Aorta (tissue), 5 donors: ENCODE measurements around the gene ASH1L. TPM values are rescaled to one million over a fixed set of nuclear protein-coding genes. Genes with fewer than 3 reads are reported as not detected.
"Not testable (repeated sequence)": the region's sequence is repeated elsewhere in the genome, so short reads cannot be mapped to it uniquely, and the experiment has no call there.

ENCODE experiments used
- ATAC-seq: fragments of 200-7000 bp; cut with Tn5 transposase; one replicate; pipeline ENCODE4 v1.9.1; 2022; ENCODE audit warnings: moderate library complexity; ENCODE audit not compliant: low FRiP score
- DNase-seq, 2 donors: peaks; one replicate each; pipeline ENCODE4 v3.0.0-alpha.2; 2020
- H3K27ac ChIP-seq, 2 donors: one replicate each; pipeline ENCODE4 v1.5.1; 2013; ENCODE audit warnings: low read length in 2 of 2, mild to moderate bottlenecking in 2 of 2, moderate library complexity in 2 of 2, control low read depth in 1 of 2, inconsistent platforms in 1 of 2, low read depth in 1 of 2
- H3K27me3 ChIP-seq, 2 donors: one replicate each; pipeline ENCODE4 v1.6.1; 2013; ENCODE audit warnings: control low read depth in 1 of 2, low read length in 1 of 2, mild to moderate bottlenecking in 1 of 2, moderate library complexity in 1 of 2; ENCODE audit not compliant: insufficient read depth in 2 of 2, control insufficient read depth in 1 of 2
- H3K36me3 ChIP-seq, 2 donors: one replicate each; pipeline ENCODE4 v1.6.1; 2013; ENCODE audit warnings: control low read depth in 1 of 2, low read length in 1 of 2, mild to moderate bottlenecking in 1 of 2; ENCODE audit not compliant: insufficient read depth in 2 of 2, control insufficient read depth in 1 of 2
- H3K4me1 ChIP-seq, 2 donors: one replicate each; pipeline ENCODE4 v1.6.1; 2013; ENCODE audit warnings: low read length in 2 of 2, control low read depth in 1 of 2, mild to moderate bottlenecking in 1 of 2, moderate library complexity in 1 of 2; ENCODE audit not compliant: insufficient read depth in 2 of 2, control insufficient read depth in 1 of 2
- H3K4me3 ChIP-seq, 2 donors: one replicate each; pipeline ENCODE4 v1.5.1; 2013; ENCODE audit warnings: low read length in 2 of 2, control low read depth in 1 of 2, mild to moderate bottlenecking in 1 of 2
- H3K9me3 ChIP-seq: one replicate; pipeline ENCODE4 v1.6.1; 2013; ENCODE audit warnings: mild to moderate bottlenecking, low read length; ENCODE audit not compliant: control insufficient read depth
- WGBS, 2 donors: extraction: QIAGEN DNeasy Blood & Tissue Kit; methylation state at CpG; one replicate each; pipeline ENCODE4 v1.1.7; 2013; 5-methylcytosine and 5-hydroxymethylcytosine counted together
- intact Hi-C, 2 donors: fragments of 100-400 bp; cut with DNase I; formaldehyde crosslinking; loops; one replicate each; pipeline versions ENCODE4 v1.14.2 to v1.15.0; 2022
- polyA plus RNA-seq, 2 donors: library from polyadenylated mRNA; stranded (reverse); fragments of 200-250 nt; gene quantifications; one replicate each; pipeline ENCODE4 v1.2.3, GENCODE V29; 2013
- total RNA-seq, 2 donors: library from RNA; stranded (reverse); fragmentation: NEBNext Ultra II Directional; extraction: Animal tissue kit (Norgen Biotek cat#: 25700); gene quantifications; one replicate each; pipeline ENCODE4 v1.2.1, GENCODE V29; 2021
- donor health status: healthy with polysubstance abuse.
- donor health status: Bipolar disorder and iron deficiency.
- donor health status: DM: no; HTN: no; CAD: no.
- donor health status: DM: no; HTN: no; CAD: no.
- donor health status: DM: yes; HTN: yes; CAD: no.

ASH1L gene
- total and polyA plus RNA-seq, 4 donors = 13.1 to 93.5 (median 43.9) TPM

- H3K9me3 ChIP-seq = no peaks in the 10 kb centered on the region
- H3K4me3 ChIP-seq = no peak overlapping the region
- H3K4me1 ChIP-seq = no peaks in the 10 kb centered on the region
- no peaks in the 10 kb centered on the region for H3K36me3 ChIP-seq
- DNase-seq (no peak), ATAC-seq (no peak)
- intact Hi-C loops = no loop called here
- 86% methylated on average over 1 of the region's 1 CpG for WGBS, 2 donors
- H3K27ac ChIP-seq = no peak overlapping the region
- H3K27me3 ChIP-seq = no peaks in the 10 kb centered on the region
These were observed 108.5 kb downstream of the ASH1L start for GRCh38 chr1:155454096-155454495.

DNA sequence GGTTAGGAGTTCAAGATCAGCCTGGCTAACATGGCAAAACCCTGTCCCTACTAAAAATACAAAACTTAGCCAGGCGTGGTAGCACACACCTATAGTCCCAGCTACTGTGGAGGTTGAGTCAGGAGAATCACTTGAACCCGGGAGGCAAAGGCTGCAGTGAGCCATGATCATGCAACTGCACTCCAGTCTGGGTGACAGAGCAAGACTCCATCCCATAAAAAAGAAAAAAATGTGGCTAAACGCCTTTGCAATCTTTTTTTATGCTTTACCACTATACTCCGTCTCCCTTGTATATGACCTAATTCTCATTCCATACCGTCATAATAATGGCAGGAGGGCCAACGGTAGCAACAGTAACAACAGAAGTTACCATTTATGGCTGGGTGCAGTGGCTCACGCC, 109.5 kb downstream of the ASH1L start:
- no peak overlapping the region for H3K27ac ChIP-seq
- intact Hi-C loops = no loop called here
- no peak overlapping the region for H3K4me3 ChIP-seq
- H3K36me3 ChIP-seq = no peaks in the 10 kb centered on the region
- no peaks in the 10 kb centered on the region for H3K4me1 ChIP-seq
- no peaks in the 10 kb centered on the region for H3K9me3 ChIP-seq
- H3K27me3 ChIP-seq = no peaks in the 10 kb centered on the region
- WGBS, 2 donors = 86 to 87% methylated on average over 7 of the region's 7 CpGs
- no peak for DNase-seq
- ATAC-seq = no peak

- Histone ChIP-seq H3K9me3 (no peaks in the 10 kb centered on the region), H3K4me1 (no peaks in the 10 kb centered on the region), H3K4me3 (no peak overlapping the region), H3K36me3 (no peaks in the 10 kb centered on the region), H3K27ac (no peak overlapping the region), H3K27me3 (no peaks in the 10 kb centered on the region)
- no peak for DNase-seq
- 90 to 97% methylated on average over 7 of the region's 7 CpGs for WGBS, 2 donors
- no peak for ATAC-seq
- intact Hi-C loops = no loop called here
These were observed 111.4 kb downstream of the ASH1L start for GRCh38 chr1:155451199-155451598.

GRCh38 chr1:155442431-155442830, 120.2 kb downstream of the ASH1L start:
- DNase-seq, H3K4me3 ChIP-seq, H3K36me3 ChIP-seq, intact Hi-C loops, ATAC-seq, H3K27ac ChIP-seq, H3K4me1 ChIP-seq, H3K9me3 ChIP-seq, H3K27me3 ChIP-seq: not testable (repeated sequence)
- 95 to 97% methylated on average over 6 of the region's 6 CpGs for WGBS, 2 donors

DNA sequence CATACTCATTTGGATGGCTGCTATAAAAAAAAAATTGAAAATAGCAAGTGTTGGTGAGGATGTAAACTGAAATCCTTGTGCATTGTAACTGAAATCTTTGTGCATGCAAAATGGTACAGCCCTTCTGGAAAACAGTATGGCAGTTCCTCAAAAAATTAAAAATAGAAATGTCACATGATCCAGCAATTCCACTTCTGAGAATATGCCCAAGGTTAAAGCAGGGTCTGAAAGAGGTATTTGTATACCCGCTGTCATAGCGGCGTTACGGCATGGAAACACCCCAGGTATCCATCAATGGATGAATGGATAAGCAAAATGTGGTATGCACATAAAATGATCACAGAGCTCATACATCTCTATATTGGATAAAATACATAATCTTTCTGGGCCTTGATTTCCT, 125.2 kb downstream of the ASH1L start:
- intact Hi-C loops = no loop called here
- H3K9me3 ChIP-seq = no peaks in the 10 kb centered on the region
- 95 to 96% methylated on average over 4 of the region's 4 CpGs for WGBS, 2 donors
- peaks cover 0 to 4% of the 10 kb centered on the region in 2 donors for H3K36me3 ChIP-seq
- H3K27ac ChIP-seq = no peak overlapping the region
- DNase-seq (no peak), ATAC-seq (no peak)
- no peaks in the 10 kb centered on the region for H3K27me3 ChIP-seq
- no peak overlapping the region for H3K4me3 ChIP-seq
- H3K4me1 ChIP-seq = no peaks in the 10 kb centered on the region

- intact Hi-C loops, H3K27ac ChIP-seq, DNase-seq, H3K36me3 ChIP-seq, ATAC-seq, H3K4me1 ChIP-seq, H3K9me3 ChIP-seq, H3K4me3 ChIP-seq, H3K27me3 ChIP-seq: not testable (repeated sequence)
- 90 to 92% methylated on average over 14 of the region's 14 CpGs for WGBS, 2 donors
These were observed 128.7 kb downstream of the ASH1L start for GRCh38 chr1:155433831-155434389.

GRCh38 chr1:155433128-155433830, 129.3 kb downstream of the ASH1L start:
- H3K4me3 ChIP-seq, H3K27me3 ChIP-seq, H3K4me1 ChIP-seq, DNase-seq, intact Hi-C loops, H3K9me3 ChIP-seq, H3K36me3 ChIP-seq, H3K27ac ChIP-seq: not testable (repeated sequence)
- peak; percentile 36 for ATAC-seq
- 89% methylated on average over 23 of the region's 23 CpGs for WGBS, 2 donors

DNA sequence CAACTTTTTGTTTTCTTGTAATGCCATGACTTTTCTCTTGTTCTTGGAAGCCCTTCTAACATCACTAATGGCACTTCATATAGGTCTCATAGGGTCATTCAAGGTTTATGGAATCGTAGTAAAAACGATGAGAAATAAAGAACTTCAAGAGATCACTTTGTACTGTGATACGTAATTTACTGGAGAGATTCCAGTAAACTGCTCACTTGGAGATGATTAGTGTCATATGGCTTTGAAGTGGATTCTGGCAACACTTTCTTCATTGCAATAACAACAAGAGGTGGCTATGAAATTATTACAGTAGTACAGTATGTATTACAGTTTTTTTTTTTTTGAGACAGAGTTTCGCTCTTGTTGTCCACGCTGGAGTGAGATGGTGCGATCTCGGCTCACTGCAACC, 138.5 kb downstream of the ASH1L start:
- no peaks in the 10 kb centered on the region for H3K36me3 ChIP-seq
- DNase-seq (no peak), ATAC-seq (no peak)
- intact Hi-C loops = no loop called here
- H3K27me3 ChIP-seq = no peaks in the 10 kb centered on the region
- WGBS, 2 donors = 96 to 97% methylated on average over 7 of the region's 7 CpGs
- no peak overlapping the region for H3K27ac ChIP-seq
- H3K9me3 ChIP-seq = no peaks in the 10 kb centered on the region
- H3K4me1 ChIP-seq = no peaks in the 10 kb centered on the region
- no peak overlapping the region for H3K4me3 ChIP-seq

DNA sequence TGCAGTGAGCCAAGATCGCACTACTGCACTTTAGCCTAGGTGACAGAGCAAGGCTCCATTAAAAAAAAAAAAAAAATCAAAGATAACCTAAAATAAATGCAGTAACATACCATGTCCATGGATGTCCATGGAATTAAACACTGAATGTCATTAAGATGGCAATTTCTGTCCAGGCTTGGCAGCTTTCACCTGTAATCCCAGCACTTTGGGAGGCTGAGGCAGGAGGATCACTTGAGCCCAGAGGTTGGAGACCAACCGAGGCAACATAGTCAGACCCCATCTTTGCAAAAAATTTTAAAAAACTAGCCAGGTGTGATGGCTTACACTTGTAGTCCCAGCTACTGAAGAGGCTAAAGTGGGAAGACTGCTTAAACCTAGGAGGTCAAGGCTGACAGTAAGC, 141.8 kb downstream of the ASH1L start:
- ATAC-seq (no peak), DNase-seq (no peak)
- H3K27ac ChIP-seq = no peak overlapping the region
- H3K9me3 ChIP-seq = no peaks in the 10 kb centered on the region
- no peak overlapping the region for H3K4me3 ChIP-seq
- H3K27me3 ChIP-seq = no peaks in the 10 kb centered on the region
- H3K4me1 ChIP-seq = no peaks in the 10 kb centered on the region
- WGBS, 2 donors = 97 to 98% methylated on average over 2 of the region's 2 CpGs
- no peaks in the 10 kb centered on the region for H3K36me3 ChIP-seq
- intact Hi-C loops = no loop called here
